BLaER1 treated with 17β-estradiol and CSF1 and Interleukin-3, amounts not matched to agents 10 nM and 100 nM (cell line): ENCODE results near the gene LIG1.

Experiments
- H3K27ac ChIP-seq, 11 experiments: shearing (Covaris generic); formaldehyde crosslinking; 2 replicates each; pipeline ENCODE4 v1.8.1; 2022
- H3K27me3 ChIP-seq, 11 experiments: shearing (Covaris generic); formaldehyde crosslinking; 2 replicates each; pipeline ENCODE4 v1.8.1; 2022
- H3K36me3 ChIP-seq, 11 experiments: shearing (Covaris generic); formaldehyde crosslinking; 2 replicates each; pipeline ENCODE4 v1.8.1; 2022
- H3K4me1 ChIP-seq, 10 experiments: shearing (Covaris generic); formaldehyde crosslinking; 2 replicates each; pipeline ENCODE4 v1.8.1; 2022
- H3K4me2 ChIP-seq, 11 experiments: shearing (Covaris generic); formaldehyde crosslinking; 2 replicates each; pipeline ENCODE4 v1.8.1; 2022
- H3K4me3 ChIP-seq, 10 experiments: shearing (Covaris generic); formaldehyde crosslinking; 2 replicates each; pipeline ENCODE4 v1.8.1; 2022
- H3K9ac ChIP-seq, 11 experiments: shearing (Covaris generic); formaldehyde crosslinking; 2 replicates each; pipeline ENCODE4 v1.8.1; 2022
- H3K9me3 ChIP-seq, 11 experiments: shearing (Covaris generic); formaldehyde crosslinking; replicated peaks in 1 of 11; 2 replicates each; pipeline ENCODE4 v1.8.1; 2022
- H4K20me1 ChIP-seq, 11 experiments: shearing (Covaris generic); formaldehyde crosslinking; 2 replicates each; pipeline ENCODE4 v1.8.1; 2022
- Cebpa-rat ChIP-seq, 11 experiments: shearing (Covaris generic); IDR thresholded peaks; 2 replicates each; pipeline ENCODE4 v1.8.1; 2022

The LIG1 gene

DNA sequence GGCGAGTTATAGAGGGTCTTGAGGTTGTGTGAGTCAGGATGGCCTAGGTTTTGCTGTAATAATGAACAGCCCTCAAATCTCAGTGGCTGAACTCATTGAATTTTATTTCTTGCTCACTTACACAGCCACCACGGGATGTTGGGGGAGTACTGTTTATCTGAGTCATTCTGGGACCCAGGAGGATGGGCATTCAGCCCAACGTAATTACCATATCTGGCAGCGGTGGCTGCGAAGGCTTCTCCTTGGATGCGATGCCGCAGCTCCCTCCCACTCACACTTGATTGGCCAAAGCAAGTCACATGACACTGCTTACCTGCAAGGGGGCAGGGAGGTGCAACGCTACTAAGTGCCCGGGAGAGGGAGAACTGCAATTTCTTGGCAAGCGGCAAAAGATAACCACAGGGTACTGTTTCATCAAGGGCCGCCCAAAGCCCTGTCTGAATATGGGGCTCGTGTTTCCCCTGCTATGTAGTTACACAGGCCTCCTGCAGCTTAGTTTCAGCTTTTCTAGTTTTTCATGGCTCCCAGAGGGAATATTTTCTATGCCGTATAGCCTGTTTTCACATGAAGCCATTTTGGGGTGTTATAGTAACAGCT is 20.2 kb upstream of the LIG1 start:
- Histone ChIP-seq H3K27ac (no peak overlapping the region), H3K9me3 (peaks cover 0 to 9% (median 6%) of the 10 kb centered on the region in 11 experiments; a peak in 11 of 22 replicates), H3K4me2 (no peak overlapping the region), H3K9ac (no peak overlapping the region), H4K20me1 (no peaks in the 10 kb centered on the region; a peak in 3 of 22 replicates), H3K27me3 (no peaks in the 10 kb centered on the region), H3K36me3 (peaks cover 8 to 34% (median 20%) of the 10 kb centered on the region in 11 experiments; a peak in 20 of 22 replicates), H3K4me1 (peaks cover 16 to 48% (median 32%) of the 10 kb centered on the region in 10 experiments), H3K4me3 (no peak overlapping the region)
- TF ChIP-seq Cebpa-rat (IDR thresholded peaks at IDR 0.05), result no peak

DNA sequence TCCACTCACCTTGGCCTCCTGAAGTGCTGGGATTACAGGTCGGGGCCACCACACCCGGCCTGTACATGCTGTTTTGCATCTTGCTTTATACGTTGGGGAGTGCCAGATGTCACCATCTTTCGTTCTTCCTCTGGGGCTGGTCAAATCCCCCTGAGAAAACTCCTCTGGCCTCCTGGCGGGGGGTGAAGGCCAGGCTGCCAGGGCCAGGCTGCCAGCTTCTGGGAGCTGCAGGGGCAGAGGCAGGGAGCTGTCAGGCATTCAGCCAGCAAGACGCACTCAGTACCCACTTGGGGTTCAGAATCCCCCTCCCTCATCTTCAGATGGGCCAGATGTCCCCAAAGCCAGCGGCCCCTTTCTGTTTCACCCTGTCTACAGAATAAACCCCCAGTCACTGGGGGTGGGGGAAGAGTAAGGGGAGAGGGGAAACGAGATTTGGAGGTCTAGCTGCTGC is 16.4 kb upstream of the LIG1 start:
- H3K4me3 ChIP-seq, result peak overlapping the region in 7 of 10 experiments; percentile 16 to 50 (median 34); a peak in 9 of 20 replicates
- peak overlapping the region in 9 of 11 experiments; percentile 47 to 78 (median 68); a peak in 17 of 22 replicates for H3K27ac ChIP-seq
- TF ChIP-seq Cebpa-rat (IDR thresholded peaks at IDR 0.05), result no peak
- H3K9ac ChIP-seq, result peak overlapping the region; percentile 43 to 79 (median 57); a peak in 20 of 22 replicates
- H3K36me3 ChIP-seq, result peaks cover 11 to 44% (median 29%) of the 10 kb centered on the region in 11 experiments
- peak overlapping the region; percentile 54 to 99 (median 84) for H3K4me2 ChIP-seq
- H3K9me3 ChIP-seq, result peaks cover 6 to 23% (median 20%) of the 10 kb centered on the region in 11 experiments
- no peaks in the 10 kb centered on the region for H3K27me3 ChIP-seq
- H4K20me1 ChIP-seq, result no peaks in the 10 kb centered on the region
- peaks cover 16 to 55% (median 44%) of the 10 kb centered on the region in 10 experiments for H3K4me1 ChIP-seq

DNA sequence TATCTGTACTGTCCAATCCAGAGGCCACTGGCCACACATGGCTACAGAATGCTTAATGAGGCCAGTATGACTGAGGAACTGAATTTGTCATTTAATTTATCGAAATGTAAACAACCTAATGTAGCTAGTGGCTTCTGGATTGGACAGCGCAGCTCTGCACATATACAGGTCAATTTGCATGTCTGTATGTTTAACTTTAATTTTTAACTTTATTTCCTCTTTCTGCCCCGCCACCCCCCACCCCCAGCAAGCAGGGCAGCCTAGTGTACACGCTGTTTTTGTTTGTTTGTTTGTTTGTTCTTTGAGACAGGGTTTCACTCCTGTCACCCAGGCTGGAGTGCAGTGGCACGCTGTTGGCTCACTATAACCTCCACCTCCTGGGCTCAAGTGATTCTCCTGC is 15.9 kb upstream of the LIG1 start:
- peaks cover 16 to 55% (median 44%) of the 10 kb centered on the region in 10 experiments for H3K4me1 ChIP-seq
- H3K4me2 ChIP-seq, result peak overlapping the region; percentile 54 to 99 (median 84)
- H3K9ac ChIP-seq, result peak overlapping the region in 10 of 11 experiments; percentile 2 to 79 (median 58); a peak in 15 of 22 replicates
- no peaks in the 10 kb centered on the region for H4K20me1 ChIP-seq
- TF ChIP-seq Cebpa-rat (IDR thresholded peaks at IDR 0.05), result no peak
- H3K36me3 ChIP-seq, result peaks cover 17 to 50% (median 35%) of the 10 kb centered on the region in 11 experiments
- H3K4me3 ChIP-seq, result 0 out of 20 replicates have a peak overlapping the region, but pooled peaks of 3 of the 10 experiments have one; percentile 16 to 45 (median 34)
- peaks cover 11 to 29% (median 26%) of the 10 kb centered on the region in 11 experiments for H3K9me3 ChIP-seq
- H3K27ac ChIP-seq, result peak overlapping the region in 9 of 11 experiments; percentile 47 to 78 (median 68); a peak in 17 of 22 replicates
- H3K27me3 ChIP-seq, result no peaks in the 10 kb centered on the region

DNA sequence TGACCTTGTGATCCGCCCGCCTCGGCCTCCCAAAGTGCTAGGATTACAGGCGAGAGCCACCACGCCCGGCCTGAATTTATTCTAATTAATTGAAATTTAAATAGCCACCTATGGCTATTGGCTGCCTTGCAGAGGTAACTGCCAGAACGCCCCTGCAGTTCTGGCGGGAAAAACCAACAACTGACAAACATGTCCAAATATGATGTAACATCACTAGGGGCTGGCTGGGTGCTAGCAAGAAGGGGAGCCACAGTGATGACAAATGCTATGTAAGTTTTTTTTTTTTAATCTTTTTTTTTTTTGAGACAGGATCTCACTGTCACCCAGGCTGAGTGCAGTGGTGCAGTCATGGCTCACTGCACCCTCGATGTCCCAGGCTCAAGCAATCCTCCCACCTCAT is 13.2 kb upstream of the LIG1 start:
- Histone ChIP-seq H3K4me3 (no peak overlapping the region), H3K9ac (no peak overlapping the region), H3K4me2 (peak overlapping the region in 2 of 11 experiments; percentile 7 to 16; a peak in 2 of 22 replicates), H3K36me3 (peaks cover 39 to 53% (median 46%) of the 10 kb centered on the region in 11 experiments), H4K20me1 (no peaks in the 10 kb centered on the region), H3K9me3 (peaks cover 18 to 37% (median 31%) of the 10 kb centered on the region in 11 experiments), H3K27me3 (no peaks in the 10 kb centered on the region), H3K27ac (no peak overlapping the region; a peak in 1 of 22 replicates), H3K4me1 (peaks cover 16 to 47% (median 35%) of the 10 kb centered on the region in 10 experiments)
- no peak for TF ChIP-seq Cebpa-rat (IDR thresholded peaks at IDR 0.05)

DNA sequence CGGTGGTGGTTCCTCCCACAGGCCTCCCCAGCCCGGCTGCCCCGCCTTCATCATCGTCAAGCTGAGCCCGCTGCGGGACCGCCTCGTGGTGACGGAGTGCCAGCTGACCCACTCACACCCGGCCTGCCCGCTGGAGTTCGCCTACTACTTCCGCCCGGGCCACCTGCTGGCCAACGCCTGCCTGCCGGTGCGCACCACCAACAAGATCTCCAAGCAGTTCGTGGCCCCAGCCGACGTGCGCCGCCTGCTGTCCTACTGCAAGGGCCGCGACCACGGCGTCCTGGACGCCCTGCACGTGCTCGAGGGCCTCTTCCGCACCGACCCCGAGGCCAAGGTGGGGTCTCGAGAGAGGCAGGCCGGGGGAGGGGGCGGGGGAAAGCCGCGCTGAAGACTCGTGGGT is 12.3 kb upstream of the LIG1 start:
- H3K4me3 ChIP-seq, result no peak overlapping the region
- peaks cover 18 to 37% (median 31%) of the 10 kb centered on the region in 11 experiments for H3K9me3 ChIP-seq
- H3K27ac ChIP-seq, result no peak overlapping the region
- no peak overlapping the region for H3K9ac ChIP-seq
- H3K4me2 ChIP-seq, result no peak overlapping the region
- TF ChIP-seq Cebpa-rat (IDR thresholded peaks at IDR 0.05), result no peak
- no peaks in the 10 kb centered on the region for H4K20me1 ChIP-seq
- H3K27me3 ChIP-seq, result no peaks in the 10 kb centered on the region
- peaks cover 39 to 60% (median 49%) of the 10 kb centered on the region in 11 experiments for H3K36me3 ChIP-seq
- peaks cover 16 to 37% (median 26%) of the 10 kb centered on the region in 10 experiments for H3K4me1 ChIP-seq

DNA sequence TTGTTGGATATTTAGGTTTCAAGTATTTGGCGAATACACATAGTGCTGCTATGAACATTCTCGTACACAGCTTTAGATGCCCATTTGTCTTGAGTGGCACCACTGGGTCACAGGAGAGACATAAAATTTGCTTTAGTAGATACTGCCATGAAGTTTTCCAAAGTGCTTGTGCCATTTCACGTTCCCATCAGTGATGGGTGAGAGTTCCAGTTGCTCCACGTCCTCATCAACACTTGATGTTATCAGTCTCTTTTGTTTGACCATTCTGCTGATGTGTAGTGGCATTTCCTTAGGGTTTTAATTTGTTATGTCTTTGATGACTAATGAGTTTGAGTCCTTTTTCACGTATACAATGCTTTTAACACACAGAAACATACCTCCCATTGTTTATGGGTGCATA is 11.4 kb upstream of the LIG1 start:
- peaks cover 11 to 31% (median 20%) of the 10 kb centered on the region in 10 experiments for H3K4me1 ChIP-seq
- H3K27ac ChIP-seq, result no peak overlapping the region
- H4K20me1 ChIP-seq, result no peaks in the 10 kb centered on the region
- no peak overlapping the region for H3K4me2 ChIP-seq
- peaks cover 18 to 37% (median 31%) of the 10 kb centered on the region in 11 experiments for H3K9me3 ChIP-seq
- H3K4me3 ChIP-seq, result no peak overlapping the region; a peak in 1 of 20 replicates
- no peak for TF ChIP-seq Cebpa-rat (IDR thresholded peaks at IDR 0.05)
- no peaks in the 10 kb centered on the region for H3K27me3 ChIP-seq
- peaks cover 39 to 68% (median 57%) of the 10 kb centered on the region in 11 experiments for H3K36me3 ChIP-seq
- no peak overlapping the region for H3K9ac ChIP-seq

DNA sequence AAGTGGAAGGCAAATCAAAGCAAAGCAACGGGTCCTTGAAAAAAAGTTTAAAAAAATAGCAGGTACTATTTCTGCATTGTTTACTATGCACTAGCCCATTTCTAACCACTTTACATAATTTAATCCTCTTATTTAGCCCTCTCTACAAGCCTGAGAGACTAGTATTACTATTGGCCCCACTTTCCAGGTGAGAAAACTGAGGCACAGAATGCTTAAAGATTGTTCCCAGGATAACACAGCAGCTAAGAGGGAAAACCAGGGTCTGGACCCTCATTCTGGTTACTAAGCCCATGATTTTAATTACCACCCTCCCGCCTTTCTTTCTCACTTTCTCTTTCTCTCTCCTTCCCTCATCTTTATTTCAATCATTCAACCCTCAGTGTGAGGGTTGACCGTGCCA is 6.1 kb upstream of the LIG1 start:
- Histone ChIP-seq H3K36me3 (peaks cover 48 to 86% (median 77%) of the 10 kb centered on the region in 11 experiments), H3K27me3 (no peaks in the 10 kb centered on the region), H4K20me1 (no peaks in the 10 kb centered on the region), H3K4me3 (no peak overlapping the region), H3K27ac (no peak overlapping the region), H3K4me2 (no peak overlapping the region), H3K4me1 (peaks cover 6 to 15% (median 7%) of the 10 kb centered on the region in 10 experiments), H3K9ac (no peak overlapping the region), H3K9me3 (peaks cover 9 to 19% (median 15%) of the 10 kb centered on the region in 11 experiments)
- no peak for TF ChIP-seq Cebpa-rat (IDR thresholded peaks at IDR 0.05)

DNA sequence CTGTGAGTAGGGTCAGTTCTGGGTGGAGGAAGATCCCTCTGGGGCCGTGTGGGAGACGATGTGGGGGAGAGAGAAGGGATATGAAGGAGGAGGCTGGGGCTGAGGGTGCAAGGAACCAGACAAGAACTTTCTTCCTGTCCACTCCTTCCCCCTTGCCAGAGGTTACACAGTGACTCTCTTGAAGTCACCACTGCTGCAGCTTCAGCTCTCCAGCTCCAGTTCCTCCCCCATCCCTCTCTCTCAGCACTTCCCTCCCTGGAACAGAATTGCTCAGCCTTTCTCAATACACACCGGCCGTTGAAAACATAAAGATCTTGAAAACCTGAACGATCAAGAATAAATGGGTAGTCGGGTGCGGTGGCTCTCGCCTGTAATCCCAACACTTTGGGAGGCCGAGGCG is 5.4 kb upstream of the LIG1 start:
- Histone ChIP-seq H3K27me3 (no peaks in the 10 kb centered on the region), H4K20me1 (no peaks in the 10 kb centered on the region), H3K27ac (peak overlapping the region in 2 of 11 experiments; percentile 7 to 38; a peak in 1 of 22 replicates), H3K4me1 (peaks cover 10 to 18% (median 11%) of the 10 kb centered on the region in 10 experiments), H3K4me2 (peak overlapping the region in 1 of 11 experiments; percentile 18; a peak in 1 of 22 replicates), H3K36me3 (peaks cover 42 to 80% (median 71%) of the 10 kb centered on the region in 11 experiments), H3K4me3 (no peak overlapping the region), H3K9me3 (peaks cover 3 to 12% (median 8%) of the 10 kb centered on the region in 11 experiments; a peak in 18 of 22 replicates), H3K9ac (peak overlapping the region in 8 of 11 experiments; percentile 6 to 58 (median 25); a peak in 5 of 22 replicates)
- TF ChIP-seq Cebpa-rat (IDR thresholded peaks at IDR 0.05), result no peak

DNA sequence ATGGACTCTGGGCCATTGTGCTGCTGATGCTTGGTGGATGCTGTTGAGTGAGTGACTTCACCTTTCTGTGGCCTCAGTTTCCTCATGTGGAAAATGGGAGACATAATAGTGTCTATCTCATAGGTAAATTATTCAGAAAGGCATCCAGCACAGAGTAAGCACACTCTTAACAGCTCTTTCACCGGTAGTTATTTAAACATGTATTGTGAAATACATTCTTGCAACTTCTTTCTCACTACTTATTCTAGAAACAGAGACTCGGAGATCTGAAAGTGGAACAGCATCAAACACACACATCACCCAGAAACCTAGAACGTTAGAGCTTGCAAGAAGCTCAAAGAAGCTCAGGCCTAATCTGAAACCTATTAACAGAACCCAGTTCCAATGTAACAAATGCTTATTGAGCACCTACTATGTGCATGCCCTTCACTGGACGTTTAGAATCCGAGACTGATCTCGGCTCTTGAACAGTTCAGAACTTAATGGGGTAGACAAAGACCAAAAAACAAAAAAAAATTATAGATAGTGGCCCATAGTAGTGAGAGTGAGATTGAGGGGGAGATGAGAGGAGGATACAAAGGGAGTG is 4.4 kb upstream of the LIG1 start:
- H3K4me2 ChIP-seq, result no peak overlapping the region
- H3K36me3 ChIP-seq, result peaks cover 31 to 70% (median 60%) of the 10 kb centered on the region in 11 experiments
- H3K4me1 ChIP-seq, result peaks cover 10 to 18% (median 11%) of the 10 kb centered on the region in 10 experiments
- H3K4me3 ChIP-seq, result no peak overlapping the region
- H4K20me1 ChIP-seq, result no peaks in the 10 kb centered on the region
- H3K9me3 ChIP-seq, result peaks cover 0 to 2% (median 0%) of the 10 kb centered on the region in 11 experiments; a peak in 2 of 22 replicates
- peak in 4 of 11 experiments; percentile 12 to 44 (median 20); a peak in 2 of 22 replicates for TF ChIP-seq Cebpa-rat (IDR thresholded peaks at IDR 0.05)
- H3K27ac ChIP-seq, result no peak overlapping the region
- H3K9ac ChIP-seq, result peak overlapping the region in 5 of 11 experiments; percentile 6 to 58 (median 51); a peak in 2 of 22 replicates
- no peaks in the 10 kb centered on the region for H3K27me3 ChIP-seq
